ENCODE measurements around the gene PRKAG2.

DNA sequence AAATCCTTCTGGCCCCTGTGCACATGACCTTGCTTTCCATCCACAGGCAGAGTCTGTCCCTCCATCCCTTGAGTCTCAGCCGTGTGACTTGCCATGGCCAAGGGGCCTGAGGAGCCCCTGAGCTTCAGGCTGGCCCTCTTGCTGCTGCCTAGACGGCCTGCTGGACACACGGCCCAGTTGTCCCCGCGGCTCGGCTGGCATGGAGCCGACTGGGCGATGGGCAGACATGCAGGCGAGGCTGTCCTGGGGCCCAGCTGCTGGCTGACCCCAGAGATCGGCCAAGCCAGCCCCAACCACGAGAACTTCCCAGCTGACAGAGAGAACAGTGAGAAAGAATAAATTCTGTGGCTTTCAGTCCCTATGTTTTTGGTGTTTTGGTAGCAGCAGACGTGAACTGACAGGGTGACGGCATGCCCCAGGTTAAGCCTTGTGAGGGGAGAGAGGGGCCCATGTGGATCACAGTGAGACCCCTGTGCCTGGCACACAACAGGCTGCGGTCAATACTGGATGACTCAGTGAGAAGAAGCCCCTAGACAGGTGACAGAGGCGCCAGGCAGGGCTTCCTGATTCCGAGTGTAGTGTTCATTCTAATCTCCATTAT is 11.7 kb downstream of the PRKAG2 start:
- TF ChIP-seq CTCF (IDR thresholded peaks at IDR 0.05; ENCODE audit: low read depth, low read length, missing input control): no peak
- TF ChIP-seq ATF3 (IDR thresholded peaks at IDR 0.05): no peak
- TF ChIP-seq FOXA1 (IDR thresholded peaks at IDR 0.05): no peak
- no peak for TF ChIP-seq GABPA (IDR thresholded peaks at IDR 0.05 in 1 of 2, conservative IDR thresholded peaks at IDR 0.05 in 1 of 2)
- no peak for TF ChIP-seq TAF1 (conservative IDR thresholded peaks at IDR 0.05)
- TF ChIP-seq YY1 (IDR thresholded peaks at IDR 0.05): no peak
- TF ChIP-seq, protein P1, sequence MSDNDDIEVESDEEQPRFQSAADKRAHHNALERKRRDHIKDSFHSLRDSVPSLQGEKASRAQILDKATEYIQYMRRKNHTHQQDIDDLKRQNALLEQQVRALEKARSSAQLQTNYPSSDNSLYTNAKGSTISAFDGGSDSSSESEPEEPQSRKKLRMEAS (IDR thresholded peaks at IDR 0.05): no peak
- TF ChIP-seq RAD21 (IDR thresholded peaks at IDR 0.05): peak; percentile 7 to 29
- TF ChIP-seq EGR1 (IDR thresholded peaks at IDR 0.05; ENCODE audit: low read depth in 2 of 2): no peak
- TF ChIP-seq REST (IDR thresholded peaks at IDR 0.05): no peak
- no peak for TF ChIP-seq HNF4G (IDR thresholded peaks at IDR 0.05)
- TF ChIP-seq, protein P2, sequence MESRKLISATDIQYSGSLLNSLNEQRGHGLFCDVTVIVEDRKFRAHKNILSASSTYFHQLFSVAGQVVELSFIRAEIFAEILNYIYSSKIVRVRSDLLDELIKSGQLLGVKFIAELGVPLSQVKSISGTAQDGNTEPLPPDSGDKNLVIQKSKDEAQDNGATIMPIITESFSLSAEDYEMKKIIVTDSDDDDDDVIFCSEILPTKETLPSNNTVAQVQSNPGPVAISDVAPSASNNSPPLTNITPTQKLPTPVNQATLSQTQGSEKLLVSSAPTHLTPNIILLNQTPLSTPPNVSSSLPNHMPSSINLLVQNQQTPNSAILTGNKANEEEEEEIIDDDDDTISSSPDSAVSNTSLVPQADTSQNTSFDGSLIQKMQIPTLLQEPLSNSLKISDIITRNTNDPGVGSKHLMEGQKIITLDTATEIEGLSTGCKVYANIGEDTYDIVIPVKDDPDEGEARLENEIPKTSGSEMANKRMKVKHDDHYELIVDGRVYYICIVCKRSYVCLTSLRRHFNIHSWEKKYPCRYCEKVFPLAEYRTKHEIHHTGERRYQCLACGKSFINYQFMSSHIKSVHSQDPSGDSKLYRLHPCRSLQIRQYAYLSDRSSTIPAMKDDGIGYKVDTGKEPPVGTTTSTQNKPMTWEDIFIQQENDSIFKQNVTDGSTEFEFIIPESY (IDR thresholded peaks at IDR 0.05): no peak
